H1 (cell line): Measurements from ENCODE around the gene TSHZ2. TPM values are rescaled to one million over a fixed set of nuclear protein-coding genes. Genes with fewer than 3 reads are reported as not detected.

Source experiments
- CTCF ChIA-PET: fragments of 300-600 bp; sonication (Branson Sonifier 250); formaldehyde crosslinking; loops from one replicate; lab custom pipeline; 2021; ENCODE audit not compliant: partially characterized antibody; lab: Charles Lee
- POLR2A ChIA-PET: fragments of 300-600 bp; sonication (Branson Sonifier 250); formaldehyde crosslinking; loops from one replicate; lab custom pipeline; 2021; ENCODE audit warnings: inconsistent platforms; ENCODE audit not compliant: partially characterized antibody; lab: Charles Lee
- DNase-seq, 2 experiments: peaks; one replicate each; pipeline versions ENCODE4 v3.0.0 to v3.0.0-alpha.2; 2010 to 2022; ENCODE audit warnings: low spot score in 2 of 2, low read depth in 1 of 2, mixed read lengths in 1 of 2
- FAIRE-seq: peaks from 2 replicates; lab custom pipeline; 2011; peaks lifted over from hg19 to GRCh38; lab: Jason Lieb, UNC
- H2AFZ ChIP-seq: 2 replicates; pipeline ENCODE4 v1.8.1; 2012; ENCODE audit warnings: low read length, inconsistent platforms
- H2AK5ac ChIP-seq: 2 replicates; pipeline ENCODE4 v1.6.1; 2013; ENCODE audit warnings: low read depth, low read length
- H2BK120ac ChIP-seq: replicated peaks from 2 replicates; pipeline ENCODE3; 2013; ENCODE audit warnings: low read depth, low read length, inconsistent platforms
- H2BK12ac ChIP-seq: 2 replicates; pipeline ENCODE4 v1.6.1; 2013; ENCODE audit warnings: low read depth, low read length
- H2BK15ac ChIP-seq: 2 replicates; pipeline ENCODE4 v1.6.1; 2013; ENCODE audit warnings: low read length
- H2BK20ac ChIP-seq: 2 replicates; pipeline ENCODE4 v1.6.1; 2013; ENCODE audit warnings: low read length
- H2BK5ac ChIP-seq: 2 replicates; pipeline ENCODE4 v1.6.1; 2013; ENCODE audit warnings: low read depth, low read length
- H3K14ac ChIP-seq: 2 replicates; pipeline ENCODE4 v1.6.1; 2013; ENCODE audit warnings: inconsistent platforms; ENCODE audit not compliant: insufficient read length
- H3K18ac ChIP-seq: 2 replicates; pipeline ENCODE4 v1.6.1; 2013; ENCODE audit warnings: low read length; ENCODE audit errors: extremely low read depth
- H3K23ac ChIP-seq: 2 replicates; pipeline ENCODE4 v1.6.1; 2013; ENCODE audit warnings: inconsistent platforms; ENCODE audit not compliant: insufficient read length
- H3K23me2 ChIP-seq: 2 replicates; pipeline ENCODE4 v1.6.1; 2013; ENCODE audit warnings: low read depth, low read length
- H3K27ac ChIP-seq: 2 replicates; pipeline ENCODE4 v1.6.1; 2011; ENCODE audit warnings: low read depth, low read length, inconsistent platforms
- H3K27me3 ChIP-seq, 4 experiments: replicated peaks in 1 of 4; 1 replicate in 1 of 4; 2 replicates in 3 of 4; pipeline versions ENCODE4 v1.6.1 to v1.8.1; 2011 to 2013; ENCODE audit warnings: low read length in 3 of 4, mild to moderate bottlenecking in 3 of 4, inconsistent platforms in 2 of 4, mixed read lengths in 2 of 4, moderate library complexity in 1 of 4; ENCODE audit not compliant: control insufficient read depth in 3 of 4, insufficient read depth in 3 of 4; ENCODE audit errors: extremely low read depth in 1 of 4
- H3K36me3 ChIP-seq, 4 experiments: 2 replicates each; pipeline versions ENCODE4 v1.6.1 to v1.8.1; 2011 to 2013; ENCODE audit warnings: mild to moderate bottlenecking in 4 of 4, low read length in 3 of 4, moderate library complexity in 2 of 4, control low read depth in 1 of 4, inconsistent platforms in 1 of 4; ENCODE audit not compliant: insufficient read depth in 4 of 4, control insufficient read depth in 2 of 4
- H3K4ac ChIP-seq: replicated peaks from 2 replicates; pipeline ENCODE3; 2013; ENCODE audit warnings: low read length, low read depth, mixed read lengths, inconsistent platforms; ENCODE audit not compliant: insufficient read length
- H3K4me1 ChIP-seq, 4 experiments: replicated peaks in 1 of 4; 1 replicate in 1 of 4; 2 replicates in 3 of 4; pipeline versions ENCODE4 v1.6.1 to v1.8.1; 2011 to 2013; ENCODE audit warnings: low read length in 3 of 4, inconsistent platforms in 2 of 4, mixed read lengths in 1 of 4; ENCODE audit not compliant: insufficient read depth in 4 of 4, control insufficient read depth in 3 of 4
- H3K4me2 ChIP-seq, 2 experiments: 2 replicates each; pipeline versions ENCODE4 v1.6.1 to v1.8.1; 2011 to 2013; ENCODE audit warnings: low read depth in 2 of 2, low read length in 2 of 2, control low read depth in 1 of 2, inconsistent platforms in 1 of 2, mild to moderate bottlenecking in 1 of 2; ENCODE audit not compliant: insufficient read depth in 1 of 2
- H3K4me3 ChIP-seq, 4 experiments: fragments of 200-600, 300-600 bp in 1 of 4; sonication (generic), shearing (Covaris generic), sonication (Bioruptor Twin) in 1 of 4; 2 replicates each; pipeline versions ENCODE4 v1.5.1 to v1.8.1; 2011 to 2016; ENCODE audit warnings: low read length in 4 of 4, low read depth in 3 of 4, control low read depth in 2 of 4, inconsistent platforms in 2 of 4, mild to moderate bottlenecking in 2 of 4, mixed read lengths in 1 of 4, moderate library complexity in 1 of 4; ENCODE audit not compliant: insufficient read depth in 2 of 4; ENCODE audit errors: extremely low read depth in 1 of 4
- H3K56ac ChIP-seq: replicated peaks from 2 replicates; pipeline ENCODE3; 2013; ENCODE audit warnings: low read depth, mild to moderate bottlenecking, mixed read lengths, low read length, inconsistent platforms; ENCODE audit not compliant: insufficient read length
- H3K79me1 ChIP-seq: 2 replicates; pipeline ENCODE4 v1.6.1; 2013; ENCODE audit warnings: low read depth, low read length, control low read depth
- H3K79me2 ChIP-seq, 2 experiments: 2 replicates each; pipeline versions ENCODE4 v1.6.1 to v1.8.1; 2012 to 2013; ENCODE audit warnings: low read length in 2 of 2, mild to moderate bottlenecking in 2 of 2, inconsistent platforms in 1 of 2; ENCODE audit not compliant: insufficient read depth in 2 of 2, control insufficient read depth in 1 of 2
- H3K9ac ChIP-seq, 4 experiments: replicated peaks in 1 of 4; 1 replicate in 1 of 4; 2 replicates in 3 of 4; pipeline versions ENCODE4 v1.6.1 to v1.8.1; 2011 to 2013; ENCODE audit warnings: low read depth in 3 of 4, low read length in 3 of 4, control low read depth in 2 of 4, mild to moderate bottlenecking in 2 of 4, moderate library complexity in 2 of 4, inconsistent platforms in 1 of 4; ENCODE audit errors: extremely low read depth in 1 of 4
- H3K9me3 ChIP-seq, 2 experiments: 2 replicates each; pipeline versions ENCODE4 v1.6.1 to v1.8.1; 2012 to 2013; ENCODE audit warnings: mild to moderate bottlenecking in 2 of 2, moderate library complexity in 2 of 2, control low read depth in 1 of 2, inconsistent platforms in 1 of 2, low read depth in 1 of 2, low read length in 1 of 2, mixed read lengths in 1 of 2; ENCODE audit not compliant: insufficient read depth in 2 of 2
- H4K20me1 ChIP-seq, 2 experiments: replicated peaks in 1 of 2; 2 replicates each; pipeline versions ENCODE3 to v1.8.1; 2011 to 2013; ENCODE audit warnings: inconsistent platforms in 2 of 2, low read length in 2 of 2, mild to moderate bottlenecking in 1 of 2; ENCODE audit not compliant: insufficient read depth in 2 of 2, control insufficient read depth in 1 of 2
- H4K5ac ChIP-seq: 2 replicates; pipeline ENCODE4 v1.6.1; 2013; ENCODE audit warnings: low read length, low read depth, mixed read lengths, inconsistent platforms; ENCODE audit not compliant: insufficient read length
- H4K8ac ChIP-seq: 2 replicates; pipeline ENCODE4 v1.8.0; 2013; ENCODE audit warnings: mild to moderate bottlenecking, moderate library complexity, low read length, inconsistent platforms; ENCODE audit not compliant: insufficient read depth; ENCODE audit errors: extremely low read depth
- H4K91ac ChIP-seq: replicated peaks from 2 replicates; pipeline ENCODE3; 2013; ENCODE audit warnings: low read length, mixed read lengths, inconsistent platforms; ENCODE audit not compliant: insufficient read length
- CHD2 ChIP-seq: IDR thresholded peaks from 2 replicates; pipeline ENCODE4 v1.6.1; 2012; ENCODE audit warnings: low read length, improper control_type of control experiment
- RAD21 ChIP-seq, 2 experiments: IDR thresholded peaks in 1 of 2; conservative IDR thresholded peaks in 1 of 2; 2 replicates each; pipeline ENCODE4 v1.6.1; 2011; ENCODE audit warnings: low read depth in 2 of 2, low read length in 2 of 2, improper control_type of control experiment in 1 of 2, inconsistent platforms in 1 of 2, mild to moderate bottlenecking in 1 of 2, moderate library complexity in 1 of 2
- RFX5 ChIP-seq: IDR thresholded peaks from 2 replicates; pipeline ENCODE4 v1.6.1; 2011; ENCODE audit warnings: low read depth, low read length, improper control_type of control experiment, borderline replicate concordance
- SIX5 ChIP-seq: IDR thresholded peaks from 2 replicates; pipeline ENCODE4 v1.6.1; 2011; ENCODE audit warnings: mild to moderate bottlenecking, low read depth, low read length
- WGBS, 2 experiments: shearing (Covaris generic) in 1 of 2; methylation state at CpG; one replicate each; pipeline versions ENCODE4 v1.1.6 to v1.1.7; 2013 to 2015; ENCODE audit warnings: low lambda C conversion rate in 2 of 2, mixed read lengths in 2 of 2, inconsistent platforms in 1 of 2, low coverage in 1 of 2, missing lambda C conversion rate in 1 of 2; ENCODE audit not compliant: insufficient replicate concordance in 2 of 2, insufficient coverage in 1 of 2, insufficient read length in 1 of 2; ENCODE audit errors: extremely low coverage in 1 of 2, missing lambda C conversion rate in 1 of 2; 5-methylcytosine and 5-hydroxymethylcytosine counted together
- polyA plus RNA-seq, 7 experiments: library from polyadenylated mRNA; depleted of rRNA in 3 of 7; stranded (reverse) in 5 of 7; unstranded in 2 of 7; fragments of >200 nt in 5 of 7; fragments of 200-250 nt in 2 of 7; gene quantifications; 1 replicate in 5 of 7; 2 replicates in 1 of 7; 4 replicates in 1 of 7; pipeline versions ENCODE4 v1.2.1 to v1.2.3, GENCODE V29; 2011 to 2013; ENCODE audit warnings: missing spikeins in 2 of 7, mixed read lengths in 2 of 7
- total RNA-seq: library from RNA; stranded (reverse); fragmentation: NEBNext Ultra II Directional; extraction: Animal tissue kit (Norgen Biotek cat#: 25700); gene quantifications from 2 replicates; pipeline ENCODE4 v1.2.1, GENCODE V29; 2021

The TSHZ2 gene
- total and polyA plus RNA-seq, 2 of the 8 experiments (the other 6 are each of a cell fraction or from before 2014, with no cell fraction given) = 0.14 to 0.30 TPM

DNA sequence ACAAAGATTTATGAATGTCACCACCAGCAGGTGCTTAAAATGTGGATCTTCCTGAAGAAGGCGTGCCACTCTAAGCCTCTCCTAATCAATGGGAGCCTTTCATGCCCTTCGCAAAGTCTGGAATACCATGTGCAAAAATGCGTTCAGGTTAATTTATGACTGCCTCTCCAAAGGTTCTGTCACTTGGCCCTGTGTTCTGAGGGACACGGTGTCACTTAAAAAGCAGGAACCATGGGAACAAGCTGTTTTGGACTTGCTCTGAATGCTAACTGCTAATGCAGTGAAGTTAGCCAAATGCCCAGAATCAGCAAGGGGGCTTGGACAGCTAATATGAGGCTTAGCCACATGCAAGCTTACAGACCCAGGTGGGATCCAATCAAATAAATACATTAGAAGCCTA lies 250.3 kb downstream of the TSHZ2 start:
- Histone ChIP-seq H3K14ac (no peak overlapping the region), H2AK5ac (no peak overlapping the region), H2BK5ac (no peak overlapping the region), H3K4me3 (no peak overlapping the region), H3K36me3 (peaks cover 0 to 5% (median 2%) of the 10 kb centered on the region in 4 experiments; a peak in 2 of 8 replicates), H3K4me1 (peaks cover 0 to 8% (median 1%) of the 10 kb centered on the region in 4 experiments; a peak in 4 of 7 replicates), H3K4me2 (no peak overlapping the region), H4K8ac (no peak overlapping the region), H3K56ac (no peak overlapping the region), H4K91ac (no peak overlapping the region), H4K5ac (no peak overlapping the region), H2BK15ac (no peak overlapping the region), H3K9ac (no peak overlapping the region), H3K23ac (no peak overlapping the region), H2BK20ac (no peak overlapping the region), H2BK12ac (no peak overlapping the region), H3K27ac (no peak overlapping the region), H3K79me1 (no peaks in the 10 kb centered on the region), H3K23me2 (no peaks in the 10 kb centered on the region; the same call in 1 of the 2 replicates), H4K20me1 (no peaks in the 10 kb centered on the region), H2AFZ (no peak overlapping the region), H3K79me2 (no peaks in the 10 kb centered on the region), H3K4ac (no peak overlapping the region), H3K27me3 (no peaks in the 10 kb centered on the region), H2BK120ac (no peak overlapping the region), H3K18ac (no peak overlapping the region), H3K9me3 (peaks cover 9 to 12% of the 10 kb centered on the region in 2 experiments)
- FAIRE-seq = no peak
- CTCF ChIA-PET = interaction anchor here (0.7 to 3.1 kb wide), 4 partner anchors 14 to 325 kb away, joined by 3 to 7 read pairs (median 5); no protein-coding TSS in a partner anchor
- DNase-seq = no peak
- POLR2A ChIA-PET = no interaction called here
- WGBS, 2 experiments = 76% methylated on average over 4 of the region's 4 CpGs; no CpG with 5 or more reads in 1 of the 2 experiments
- TF ChIP-seq SIX5 (no peak), RAD21 (IDR thresholded peaks at IDR 0.05 in 1 of 2, conservative IDR thresholded peaks at IDR 0.05 in 1 of 2; ENCODE audit: low read depth in 2 of 2, low read length in 2 of 2) (no peak), CHD2 (no peak), RFX5 (no peak)
